ENCODE data around the gene RAD51D.

RAD51D gene

DNA sequence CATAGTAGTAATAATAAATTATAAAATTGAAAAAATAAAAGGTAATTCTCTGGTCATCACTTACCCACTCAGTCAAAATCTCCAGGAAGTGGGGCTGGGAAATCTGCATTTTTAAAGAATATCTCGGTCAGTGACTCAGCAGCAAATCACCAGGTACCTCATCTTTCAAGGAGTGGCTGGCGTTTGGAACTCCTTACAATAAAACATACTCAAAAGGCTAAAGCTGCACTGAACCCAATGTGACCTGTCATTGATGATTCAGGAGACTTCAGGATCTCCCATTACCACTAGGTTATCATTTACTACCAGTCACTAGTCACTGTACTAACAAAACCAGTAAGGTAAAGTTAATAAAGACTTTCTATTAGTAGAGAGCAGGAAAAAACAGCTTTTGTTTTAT lies 34.7 kb downstream of the RAD51D start:
- H3K27me3 ChIP-seq: no peaks in the 10 kb centered on the region
- no peaks in the 10 kb centered on the region for H3K9me3 ChIP-seq
- no peak for TF ChIP-seq CTCF (IDR thresholded peaks at IDR 0.05)
- H3K4me3 ChIP-seq (ENCODE audit: low read depth in 1 of 2, low read length in 1 of 2): no peak overlapping the region
- H3K4me1 ChIP-seq (ENCODE audit: control insufficient read depth in 1 of 2, insufficient read depth in 1 of 2, low read depth in 1 of 2, low read length in 1 of 2): peaks cover 33 to 43% of the 10 kb centered on the region in 2 experiments
- no peaks in the 10 kb centered on the region for H3K36me3 ChIP-seq
- H3K27ac ChIP-seq: no peak overlapping the region

DNA sequence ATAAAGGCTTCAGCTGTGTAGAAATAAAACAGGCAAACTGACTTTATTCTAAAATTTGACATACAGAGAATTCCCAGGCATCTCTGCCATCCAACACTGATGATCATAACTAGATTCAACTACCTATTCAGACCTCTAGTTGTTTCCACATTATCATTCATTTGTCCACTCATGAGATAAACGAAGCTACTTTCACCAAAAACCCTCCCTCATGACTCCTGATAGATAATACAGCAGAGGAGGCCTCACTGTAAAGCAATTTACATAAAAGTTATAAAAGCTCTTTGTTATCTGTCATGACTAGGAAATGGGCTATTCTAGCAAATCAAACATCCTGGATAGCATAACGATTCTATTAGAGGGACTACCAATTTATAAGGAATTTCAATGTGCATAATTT lies 36.6 kb downstream of the RAD51D start:
- Histone ChIP-seq H3K4me1 (ENCODE audit: control insufficient read depth in 1 of 2, insufficient read depth in 1 of 2, low read depth in 1 of 2, low read length in 1 of 2) (peaks cover 25 to 40% of the 10 kb centered on the region in 2 experiments), H3K27ac (no peak overlapping the region), H3K27me3 (no peaks in the 10 kb centered on the region), H3K9me3 (no peaks in the 10 kb centered on the region), H3K4me3 (ENCODE audit: low read depth in 1 of 2, low read length in 1 of 2) (no peak overlapping the region), H3K36me3 (no peaks in the 10 kb centered on the region)
- TF ChIP-seq CTCF (IDR thresholded peaks at IDR 0.05): no peak

DNA sequence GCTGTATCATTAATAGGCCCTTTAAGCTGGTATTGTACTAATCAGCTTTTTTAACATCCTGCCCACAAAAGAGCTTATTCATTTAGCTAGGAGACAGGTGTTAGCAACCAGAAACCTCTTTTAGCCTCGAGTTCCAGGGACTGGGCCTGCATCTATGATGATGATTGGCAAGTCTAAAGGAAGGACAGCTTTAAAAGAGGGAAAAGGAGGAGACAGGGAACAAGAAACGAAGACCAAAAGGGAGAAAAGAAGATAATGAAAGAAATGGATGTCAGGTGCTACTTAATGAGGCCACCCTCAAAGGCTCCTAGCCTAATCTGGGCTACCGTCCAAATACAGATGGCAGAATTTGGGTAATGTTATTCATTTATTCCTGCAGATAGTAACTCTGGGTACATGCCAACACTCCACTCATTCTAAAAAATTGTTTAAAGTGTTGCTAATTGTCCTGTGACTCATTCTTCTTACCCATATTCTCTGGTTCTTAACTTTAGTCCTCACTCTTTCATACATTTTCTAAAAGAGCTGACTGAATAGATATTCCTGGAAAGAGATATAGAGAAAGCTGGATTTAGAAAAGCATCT lies 37.5 kb downstream of the RAD51D start:
- peaks cover 16 to 31% of the 10 kb centered on the region in 2 experiments for H3K4me1 ChIP-seq (ENCODE audit: control insufficient read depth in 1 of 2, insufficient read depth in 1 of 2, low read depth in 1 of 2, low read length in 1 of 2)
- H3K4me3 ChIP-seq (ENCODE audit: low read depth in 1 of 2, low read length in 1 of 2): no peak overlapping the region
- no peaks in the 10 kb centered on the region for H3K27me3 ChIP-seq
- TF ChIP-seq CTCF (IDR thresholded peaks at IDR 0.05): no peak
- no peaks in the 10 kb centered on the region for H3K36me3 ChIP-seq
- no peaks in the 10 kb centered on the region for H3K9me3 ChIP-seq
- no peak overlapping the region for H3K27ac ChIP-seq

DNA sequence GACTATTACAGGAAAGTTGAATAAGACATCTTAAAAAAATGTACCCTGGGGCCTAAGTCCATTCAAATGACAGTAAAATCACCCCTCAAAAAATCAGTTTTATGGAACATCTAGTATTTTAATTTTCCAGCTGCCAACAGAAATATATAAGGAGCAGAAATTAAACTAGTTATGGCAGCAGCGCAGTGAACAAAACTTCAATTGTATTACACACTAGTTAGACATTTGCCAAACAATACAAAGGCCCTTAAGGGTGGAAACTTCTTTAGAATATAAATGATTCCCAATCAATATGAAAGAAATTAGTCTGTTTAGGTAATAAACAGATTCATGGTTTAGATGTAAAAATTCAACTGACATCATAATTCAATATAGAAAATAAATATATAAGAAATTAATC lies 38.0 kb downstream of the RAD51D start:
- Histone ChIP-seq H3K27me3 (no peaks in the 10 kb centered on the region), H3K4me3 (ENCODE audit: low read depth in 1 of 2, low read length in 1 of 2) (no peak overlapping the region), H3K36me3 (no peaks in the 10 kb centered on the region), H3K27ac (no peak overlapping the region), H3K4me1 (ENCODE audit: control insufficient read depth in 1 of 2, insufficient read depth in 1 of 2, low read depth in 1 of 2, low read length in 1 of 2) (peaks cover 11 to 26% of the 10 kb centered on the region in 2 experiments), H3K9me3 (no peaks in the 10 kb centered on the region)
- TF ChIP-seq CTCF (IDR thresholded peaks at IDR 0.05): no peak

GRCh38 chr17:35080536-35080935 lies 39.1 kb downstream of the RAD51D start:
- H3K4me3 ChIP-seq (ENCODE audit: low read depth in 1 of 2, low read length in 1 of 2): no peak overlapping the region
- no peaks in the 10 kb centered on the region for H3K9me3 ChIP-seq
- H3K27me3 ChIP-seq: no peaks in the 10 kb centered on the region
- peak overlapping the region; percentile 32 for H3K27ac ChIP-seq
- no peaks in the 10 kb centered on the region for H3K36me3 ChIP-seq
- TF ChIP-seq CTCF (IDR thresholded peaks at IDR 0.05): no peak
- peaks cover 10 to 17% of the 10 kb centered on the region in 2 experiments for H3K4me1 ChIP-seq (ENCODE audit: control insufficient read depth in 1 of 2, insufficient read depth in 1 of 2, low read depth in 1 of 2, low read length in 1 of 2)

All from neutrophil (primary cell).